ENCODE measurements around the gene TMEM259.

Gene TMEM259

GRCh38 chr19:988081-988480 lies 32.8 kb downstream of the TMEM259 start:
- in situ Hi-C loops (cut with HindIII; ENCODE audit: low sequenced_read_pairs), result no loop called here
- no peak overlapping the region for H3K4me3 ChIP-seq (ENCODE audit: low read depth, low read length)
- DNase-seq (ENCODE audit: low read depth, low spot score), result no peak
- TF ChIP-seq CTCF (IDR thresholded peaks at IDR 0.05; ENCODE audit: low read depth, low read length), result no peak

GRCh38 chr19:986083-986482 lies 34.8 kb downstream of the TMEM259 start:
- in situ Hi-C loops (cut with HindIII; ENCODE audit: low sequenced_read_pairs), result no loop called here
- H3K4me3 ChIP-seq (ENCODE audit: low read depth, low read length), result no peak overlapping the region

GRCh38 chr19:984165-984967 lies 36.6 kb downstream of the TMEM259 start, which contains the start of gene WDR18:
TSS of gene WDR18 (plus strand) at chr19:984345. CDS start at chr19:984354, 9 bp downstream.
- peak; percentile 83 for DNase-seq (ENCODE audit: low read depth, low spot score)
- TF ChIP-seq CTCF (IDR thresholded peaks at IDR 0.05; ENCODE audit: low read depth, low read length), result no peak
- in situ Hi-C loops (cut with HindIII; ENCODE audit: low sequenced_read_pairs), result no loop called here
- peak within 1 kb of the TSS; percentile 99 for H3K4me3 ChIP-seq (ENCODE audit: low read depth, low read length)

More at GRCh38 chr19:986083-986482, 34.8 kb downstream of the TMEM259 start:
- no peak for TF ChIP-seq CTCF (IDR thresholded peaks at IDR 0.05; ENCODE audit: low read depth, low read length)
- no peak for DNase-seq (ENCODE audit: low read depth, low spot score)

GRCh38 chr19:982567-983170 lies 38.3 kb downstream of the TMEM259 start:
- peak; percentile 47 for DNase-seq (ENCODE audit: low read depth, low spot score)
- TF ChIP-seq CTCF (IDR thresholded peaks at IDR 0.05; ENCODE audit: low read depth, low read length), result peak; percentile 58
- peak overlapping the region; percentile 20 for H3K4me3 ChIP-seq (ENCODE audit: low read depth, low read length)
- in situ Hi-C loops (cut with HindIII; ENCODE audit: low sequenced_read_pairs), result no loop called here

GRCh38 chr19:980133-980998 lies 40.6 kb downstream of the TMEM259 start:
- TF ChIP-seq CTCF (IDR thresholded peaks at IDR 0.05; ENCODE audit: low read depth, low read length), result no peak
- no peak for DNase-seq (ENCODE audit: low read depth, low spot score)
- no peak overlapping the region for H3K4me3 ChIP-seq (ENCODE audit: low read depth, low read length)
- in situ Hi-C loops (cut with HindIII; ENCODE audit: low sequenced_read_pairs), result no loop called here

GRCh38 chr19:979318-979741 lies 41.6 kb downstream of the TMEM259 start:
- no peak for DNase-seq (ENCODE audit: low read depth, low spot score)
- H3K4me3 ChIP-seq (ENCODE audit: low read depth, low read length), result no peak overlapping the region
- in situ Hi-C loops (cut with HindIII; ENCODE audit: low sequenced_read_pairs), result no loop called here
- TF ChIP-seq CTCF (IDR thresholded peaks at IDR 0.05; ENCODE audit: low read depth, low read length), result no peak

All from astrocyte of the spinal cord (primary cell).